Hepatocyte (in vitro differentiated cells): ENCODE measurements around the gene TLCD2.

Experiments
- EZH2 ChIP-seq: fragments of 200-600 bp; sonication (generic); IDR thresholded peaks from 2 replicates; pipeline ENCODE4 v1.6.1; 2016; ENCODE audit warnings: antibody characterized with exemption, mild to moderate bottlenecking, borderline replicate concordance
- TF ChIP-seq, protein P1 (sequence below): fragments of 200-600 bp; sonication (generic); IDR thresholded peaks from 2 replicates; pipeline ENCODE4 v1.5.1; 2016; ENCODE audit warnings: antibody characterized with exemption, mild to moderate bottlenecking; ENCODE audit not compliant: poor library complexity

DNA sequence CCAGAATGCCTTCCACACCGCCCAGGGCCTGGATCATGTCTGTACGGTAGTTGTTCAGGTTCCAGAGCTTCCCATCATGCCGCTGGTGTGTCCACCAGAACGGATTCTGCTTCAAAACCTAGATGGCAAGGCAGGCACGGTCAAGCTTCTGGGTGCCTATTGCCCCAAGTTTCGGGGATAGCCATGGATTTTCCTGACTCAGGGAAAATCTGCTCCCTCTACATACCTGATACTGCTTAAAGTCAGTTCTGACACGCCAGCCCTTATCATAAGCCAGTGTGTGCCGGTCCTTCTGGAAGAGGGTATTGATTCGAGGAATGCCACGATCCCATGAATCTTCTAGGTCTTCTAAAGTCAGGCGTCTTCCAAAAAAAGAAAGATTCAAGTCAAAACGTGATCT is 49.1 kb downstream of the TLCD2 start:
- TF ChIP-seq EZH2 = no peak
- TF ChIP-seq, protein P1, sequence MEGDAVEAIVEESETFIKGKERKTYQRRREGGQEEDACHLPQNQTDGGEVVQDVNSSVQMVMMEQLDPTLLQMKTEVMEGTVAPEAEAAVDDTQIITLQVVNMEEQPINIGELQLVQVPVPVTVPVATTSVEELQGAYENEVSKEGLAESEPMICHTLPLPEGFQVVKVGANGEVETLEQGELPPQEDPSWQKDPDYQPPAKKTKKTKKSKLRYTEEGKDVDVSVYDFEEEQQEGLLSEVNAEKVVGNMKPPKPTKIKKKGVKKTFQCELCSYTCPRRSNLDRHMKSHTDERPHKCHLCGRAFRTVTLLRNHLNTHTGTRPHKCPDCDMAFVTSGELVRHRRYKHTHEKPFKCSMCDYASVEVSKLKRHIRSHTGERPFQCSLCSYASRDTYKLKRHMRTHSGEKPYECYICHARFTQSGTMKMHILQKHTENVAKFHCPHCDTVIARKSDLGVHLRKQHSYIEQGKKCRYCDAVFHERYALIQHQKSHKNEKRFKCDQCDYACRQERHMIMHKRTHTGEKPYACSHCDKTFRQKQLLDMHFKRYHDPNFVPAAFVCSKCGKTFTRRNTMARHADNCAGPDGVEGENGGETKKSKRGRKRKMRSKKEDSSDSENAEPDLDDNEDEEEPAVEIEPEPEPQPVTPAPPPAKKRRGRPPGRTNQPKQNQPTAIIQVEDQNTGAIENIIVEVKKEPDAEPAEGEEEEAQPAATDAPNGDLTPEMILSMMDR = no peak
